Renal cortex interstitium (tissue), 15 donors: ENCODE data around the gene TLR4. TPM values are rescaled to one million over a fixed set of nuclear protein-coding genes. Genes with fewer than 3 reads are reported as not detected.

Source experiments
- DNase-seq, 11 donors: peaks; one replicate each; pipeline ENCODE4 v3.0.0-alpha.2; 2013; ENCODE audit warnings: low read depth in 9 of 11, low spot score in 4 of 11; ENCODE audit errors: extremely low read depth in 1 of 11
- long read RNA-seq, 16 experiments: transcript quantifications; one replicate each; lab custom pipeline, GENCODE V29; 2026
- polyA plus RNA-seq, 3 donors: library from polyadenylated mRNA; unstranded; fragments of 120-200 nt; gene quantifications; one replicate each; pipeline ENCODE4 v1.2.1, GENCODE V29; 2013; ENCODE audit not compliant: insufficient read length in 3 of 3

TLR4 gene
- 1 to 10 TPM; 7.6 to 9.0 (median 9.0) TPM for polyA plus RNA-seq
- long read RNA-seq, donor 1, full-length matches to known transcripts: 1 of 1 reads
- long read RNA-seq, donor 1, partial matches to known transcripts: 0 of 1 reads
- long read RNA-seq, donor 1, other reads (novel, unspliced or antisense): 0 of 1 reads
- long read RNA-seq, donor 2, full-length matches to known transcripts: 1 of 1 reads
- long read RNA-seq, donor 2, partial matches to known transcripts: 0 of 1 reads
- long read RNA-seq, donor 2, other reads (novel, unspliced or antisense): 0 of 1 reads
- long read RNA-seq, donor 3, full-length matches to known transcripts: 2 of 2 reads
- long read RNA-seq, donor 3, partial matches to known transcripts: 0 of 2 reads
- long read RNA-seq, donor 3, other reads (novel, unspliced or antisense): 0 of 2 reads
- long read RNA-seq, donor 4: 0 reads
- long read RNA-seq, donor 5: 0 reads
- long read RNA-seq, donor 6, full-length matches to known transcripts: 1 of 1 reads
- long read RNA-seq, donor 6, partial matches to known transcripts: 0 of 1 reads
- long read RNA-seq, donor 6, other reads (novel, unspliced or antisense): 0 of 1 reads
- long read RNA-seq, donor 7, full-length matches to known transcripts: 2 of 2 reads
- long read RNA-seq, donor 7, partial matches to known transcripts: 0 of 2 reads
- long read RNA-seq, donor 7, other reads (novel, unspliced or antisense): 0 of 2 reads
- long read RNA-seq, donor 8, full-length matches to known transcripts: 5 of 5 reads
- long read RNA-seq, donor 8, partial matches to known transcripts: 0 of 5 reads
- long read RNA-seq, donor 8, other reads (novel, unspliced or antisense): 0 of 5 reads
- long read RNA-seq, donor 9, full-length matches to known transcripts: 1 of 1 reads
- long read RNA-seq, donor 9, partial matches to known transcripts: 0 of 1 reads
- long read RNA-seq, donor 9, other reads (novel, unspliced or antisense): 0 of 1 reads
- long read RNA-seq, donor 10, full-length matches to known transcripts: 2 of 2 reads
- long read RNA-seq, donor 10, partial matches to known transcripts: 0 of 2 reads
- long read RNA-seq, donor 10, other reads (novel, unspliced or antisense): 0 of 2 reads
- long read RNA-seq, donor 11, full-length matches to known transcripts: 1 of 1 reads
- long read RNA-seq, donor 11, partial matches to known transcripts: 0 of 1 reads
- long read RNA-seq, donor 11, other reads (novel, unspliced or antisense): 0 of 1 reads
- long read RNA-seq, donor 12, full-length matches to known transcripts: 2 of 2 reads
- long read RNA-seq, donor 12, partial matches to known transcripts: 0 of 2 reads
- long read RNA-seq, donor 12, other reads (novel, unspliced or antisense): 0 of 2 reads
- long read RNA-seq, donor 13: 0 reads
- long read RNA-seq, donor 14, full-length matches to known transcripts: 1 of 1 reads
- long read RNA-seq, donor 14, partial matches to known transcripts: 0 of 1 reads
- long read RNA-seq, donor 14, other reads (novel, unspliced or antisense): 0 of 1 reads
- long read RNA-seq, donor 15, full-length matches to known transcripts: 2 of 2 reads
- long read RNA-seq, donor 15, partial matches to known transcripts: 0 of 2 reads
- long read RNA-seq, donor 15, other reads (novel, unspliced or antisense): 0 of 2 reads
- long read RNA-seq, donor 16, full-length matches to known transcripts: 3 of 3 reads
- long read RNA-seq, donor 16, partial matches to known transcripts: 0 of 3 reads
- long read RNA-seq, donor 16, other reads (novel, unspliced or antisense): 0 of 3 reads

DNA sequence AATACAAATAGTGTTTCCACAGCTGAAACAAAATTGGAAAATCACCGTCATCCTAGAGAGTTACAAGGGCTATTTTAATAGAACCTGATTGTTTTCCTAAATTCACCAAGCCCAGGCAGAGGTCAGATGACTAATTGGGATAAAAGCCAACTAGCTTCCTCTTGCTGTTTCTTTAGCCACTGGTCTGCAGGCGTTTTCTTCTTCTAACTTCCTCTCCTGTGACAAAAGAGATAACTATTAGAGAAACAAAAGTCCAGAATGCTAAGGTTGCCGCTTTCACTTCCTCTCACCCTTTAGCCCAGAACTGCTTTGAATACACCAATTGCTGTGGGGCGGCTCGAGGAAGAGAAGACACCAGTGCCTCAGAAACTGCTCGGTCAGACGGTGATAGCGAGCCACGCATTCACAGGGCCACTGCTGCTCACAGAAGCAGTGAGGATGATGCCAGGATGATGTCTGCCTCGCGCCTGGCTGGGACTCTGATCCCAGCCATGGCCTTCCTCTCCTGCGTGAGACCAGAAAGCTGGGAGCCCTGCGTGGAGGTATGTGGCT lies at the start of gene TLR4:
Gene TLR4, plus strand, starts transcription at position 380 of the 552 bp plus-strand sequence. Its CDS starts 70 bp downstream, at position 450.
- peak in 7 of 11 donors; percentile 3 to 46 (median 30) for DNase-seq

DNA sequence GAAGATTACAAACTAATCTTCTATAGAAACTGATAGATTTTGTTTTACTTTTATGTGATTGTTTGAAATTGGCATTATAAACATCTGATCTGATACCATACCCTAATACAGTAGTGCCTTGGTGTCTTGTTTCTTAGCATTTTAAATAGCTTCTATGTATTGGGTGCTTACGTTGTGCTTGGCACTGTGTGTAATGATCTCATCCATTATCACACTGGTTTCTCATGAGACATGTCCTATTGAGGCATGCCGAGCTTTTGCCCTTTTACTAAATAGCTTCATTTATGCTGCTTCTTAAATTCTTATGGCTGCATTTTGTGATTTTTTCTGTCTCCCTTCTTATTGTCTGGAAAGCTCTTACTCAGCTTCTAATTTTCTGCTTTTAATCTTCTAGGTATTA lies 48.2 kb upstream of the TLR4 start:
- DNase-seq: no peak

GRCh38 chr9:117662651-117663050 lies 41.6 kb upstream of the TLR4 start:
- no peak for DNase-seq

GRCh38 chr9:117664419-117664818 lies 39.8 kb upstream of the TLR4 start:
- DNase-seq: no peak

- DNase-seq: no peak
Measured at GRCh38 chr9:117665601-117666385, 38.4 kb upstream of the TLR4 start.

GRCh38 chr9:117671468-117671867 lies 32.7 kb upstream of the TLR4 start:
- no peak for DNase-seq

GRCh38 chr9:117672369-117672768 lies 31.8 kb upstream of the TLR4 start:
- no peak for DNase-seq

GRCh38 chr9:117677572-117677971 lies 26.6 kb upstream of the TLR4 start:
- peak in 2 of 11 donors; percentile 4 to 5 for DNase-seq

GRCh38 chr9:117678871-117679270 lies 25.3 kb upstream of the TLR4 start:
- DNase-seq: no peak

DNA sequence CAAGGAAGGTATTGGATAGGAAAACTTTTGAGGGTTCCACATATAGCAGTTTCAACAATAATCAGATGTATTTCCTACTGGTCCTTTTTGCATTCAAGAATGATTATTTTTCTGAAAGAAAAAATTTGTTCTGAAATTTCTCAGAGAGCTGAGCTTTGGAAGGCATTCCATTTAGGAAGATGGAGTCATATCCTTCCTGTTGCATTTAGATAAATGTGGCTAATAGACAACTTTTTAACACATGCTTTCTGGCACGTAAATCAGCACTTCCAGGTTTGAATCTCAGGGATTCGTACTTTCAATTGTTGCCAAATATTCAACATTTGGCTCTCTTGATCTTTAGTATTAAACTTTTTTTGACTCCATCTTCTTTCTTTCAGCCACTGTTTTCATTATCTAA lies 24.8 kb upstream of the TLR4 start:
- DNase-seq: no peak

GRCh38 chr9:117681888-117682287 lies 22.3 kb upstream of the TLR4 start:
- DNase-seq: no peak

DNA sequence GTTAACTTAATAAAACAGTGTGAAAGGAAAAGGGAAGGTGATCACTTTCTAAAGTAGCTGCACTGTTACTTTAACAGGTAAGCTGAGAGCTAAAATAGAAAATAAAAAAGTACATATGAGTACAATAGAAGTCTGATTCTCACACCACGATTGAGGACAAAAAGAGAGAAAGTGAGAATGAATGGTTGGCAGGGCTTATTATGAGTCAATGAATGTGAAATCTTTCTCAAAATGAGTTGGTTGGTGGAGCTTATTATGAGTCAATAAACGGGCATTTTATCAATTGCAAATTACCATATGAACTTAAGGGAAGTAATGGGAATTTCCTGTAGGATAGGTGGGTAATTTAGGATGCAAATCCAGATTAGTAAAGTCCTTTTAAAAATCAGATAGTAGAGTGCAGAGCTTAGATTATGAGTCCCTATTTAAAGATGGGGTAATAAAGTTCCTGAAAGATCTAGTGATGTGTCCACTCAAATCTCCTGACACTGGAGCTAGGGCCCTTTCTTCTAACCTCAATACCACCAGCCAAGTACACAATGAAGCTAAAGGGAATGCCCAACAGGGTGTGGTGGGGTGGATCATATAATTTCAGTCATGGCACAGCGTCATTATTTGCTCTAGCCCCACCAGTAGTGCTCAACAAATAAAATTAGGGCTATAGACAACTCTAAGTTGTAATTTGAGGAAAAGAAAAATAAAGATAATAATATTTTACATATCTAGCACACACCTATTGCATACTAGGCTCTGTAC lies 21.1 kb upstream of the TLR4 start:
- no peak for DNase-seq

DNA sequence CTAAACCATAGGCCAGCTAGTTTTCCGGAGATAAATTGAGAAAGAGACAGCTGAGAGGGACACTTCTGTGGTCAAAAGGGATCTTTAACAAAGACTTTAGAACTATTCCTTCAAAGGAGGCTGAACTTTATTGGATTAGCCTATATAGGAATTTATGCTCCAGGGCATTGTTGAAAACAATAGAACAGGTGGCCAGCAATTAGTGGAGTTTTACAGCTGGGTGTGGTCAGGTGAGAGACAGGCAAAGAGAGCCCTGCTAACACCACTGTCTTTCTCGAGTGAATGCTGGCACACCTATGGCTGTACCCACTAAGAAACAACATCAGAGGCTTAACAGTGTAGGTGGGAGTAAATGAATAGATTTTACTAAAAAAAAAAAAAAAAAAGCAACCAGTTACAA lies 16.7 kb upstream of the TLR4 start:
- no peak for DNase-seq

- no peak for DNase-seq
Measured at GRCh38 chr9:117691367-117691766, 12.8 kb upstream of the TLR4 start.

DNA sequence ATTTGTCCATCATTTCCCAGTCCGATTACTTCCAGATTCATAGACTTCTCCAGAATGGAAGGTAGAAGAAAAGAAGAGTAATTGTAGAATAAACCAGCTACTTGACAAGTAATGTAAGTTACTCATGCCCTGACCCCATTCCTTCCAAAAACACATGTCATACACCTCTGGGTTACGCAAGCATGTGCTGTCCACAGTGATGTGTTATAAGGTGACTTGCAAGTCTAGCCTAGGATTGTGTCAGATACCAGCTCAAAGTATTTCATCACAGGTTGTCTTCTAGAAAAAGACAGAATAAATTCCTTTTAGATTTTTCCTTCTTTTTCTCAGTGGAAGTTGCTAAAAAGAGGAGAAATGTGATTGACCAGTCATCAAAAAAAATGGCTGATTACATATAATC lies 8.0 kb upstream of the TLR4 start:
- no peak for DNase-seq

- no peak for DNase-seq
Measured at GRCh38 chr9:117697046-117697445, 7.2 kb upstream of the TLR4 start.

DNA sequence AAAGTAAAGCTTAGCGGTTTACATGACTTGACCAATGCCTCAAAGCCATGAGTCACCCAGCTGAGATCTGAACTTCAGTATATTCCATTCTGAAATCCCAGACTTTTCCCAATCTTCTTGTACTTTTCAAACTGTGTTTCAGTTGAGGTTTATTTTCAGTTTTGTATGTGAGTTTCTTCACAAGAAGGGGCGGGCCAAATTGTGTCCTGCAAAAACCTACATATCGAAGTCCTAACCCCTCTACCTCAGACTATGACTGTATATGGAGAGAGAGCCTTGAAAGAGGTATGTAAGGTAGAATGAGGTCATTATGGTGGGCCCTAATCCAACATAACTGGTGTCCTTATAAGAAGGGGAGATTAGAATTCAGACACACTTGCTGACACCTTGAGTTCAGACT lies 666 bp upstream of the TLR4 start:
- DNase-seq: no peak
